GM21447 (cell line): Measurements from ENCODE around the gene ADIPOR2.
"Not testable (repeated sequence)": the region's sequence is repeated elsewhere in the genome, so short reads cannot be mapped to it uniquely, and the experiment has no call there.

Source experiments
- ATAC-seq: cut with Tn5 transposase; IDR thresholded peaks from one replicate; pipeline ENCODE4 v1.9.1; 2021; ENCODE audit not compliant: unreplicated experiment

ADIPOR2 gene

GRCh38 chr12:1810201-1810930 lies 119.5 kb downstream of the ADIPOR2 start:
- ATAC-seq = no peak

DNA sequence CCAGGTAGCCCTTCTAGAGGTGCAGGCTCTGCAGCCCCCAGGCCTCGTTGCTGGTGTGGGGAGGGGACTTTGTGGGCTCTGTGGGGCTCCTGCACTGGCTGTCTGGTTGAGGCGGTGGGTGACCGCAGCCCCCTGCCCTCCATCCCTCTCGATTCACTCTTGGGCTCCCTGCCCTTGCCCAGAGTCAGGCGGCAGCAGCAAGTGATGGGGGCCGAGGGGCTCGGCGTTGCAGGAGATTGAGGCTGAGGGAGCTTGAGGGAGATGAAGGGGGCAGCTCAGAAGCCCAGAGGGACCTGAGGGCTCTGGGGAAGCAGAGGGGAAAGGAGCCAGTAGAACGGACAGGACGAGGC lies 120.0 kb downstream of the ADIPOR2 start:
- no peak for ATAC-seq

DNA sequence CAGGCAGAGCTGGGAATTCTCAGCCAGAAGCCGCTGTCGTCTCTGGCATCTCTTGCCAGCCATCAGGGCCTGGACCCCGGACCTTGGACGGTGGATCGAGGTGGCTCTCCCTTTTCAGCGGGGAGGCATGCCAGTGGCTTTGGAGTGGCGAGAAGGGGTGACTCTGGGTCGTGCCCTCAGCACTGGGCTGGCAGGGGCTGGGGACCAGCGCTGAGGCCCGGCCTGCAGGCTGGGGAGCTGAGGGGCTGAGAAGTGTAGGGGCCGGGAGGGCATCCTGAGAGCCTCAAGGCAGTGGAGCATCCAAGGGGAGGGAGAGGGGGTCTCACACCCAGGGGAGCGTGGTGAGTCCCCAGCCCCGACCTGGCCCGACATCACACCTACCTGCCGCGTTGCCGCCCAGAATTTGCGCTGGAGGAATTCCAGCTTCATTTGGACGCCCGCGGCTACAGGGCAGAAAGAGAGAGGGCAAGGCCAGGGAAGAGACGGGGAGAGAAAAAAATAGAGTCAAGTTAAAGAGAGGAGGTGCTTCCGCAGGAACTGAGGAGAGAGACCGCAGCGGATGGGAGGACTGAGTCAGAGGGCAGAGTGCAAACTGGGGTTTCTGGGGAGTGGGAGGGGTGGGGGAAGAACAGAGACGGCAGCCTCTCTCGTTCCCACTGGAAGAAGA lies 120.5 kb downstream of the ADIPOR2 start:
- ATAC-seq = no peak

GRCh38 chr12:1811948-1812291 lies 121.0 kb downstream of the ADIPOR2 start:
- ATAC-seq = no peak

- ATAC-seq = peak; percentile 50
These were observed 121.9 kb downstream of the ADIPOR2 start for GRCh38 chr12:1812650-1813302.

- no peak for ATAC-seq
These were observed 123.4 kb downstream of the ADIPOR2 start for GRCh38 chr12:1814266-1814665.

GRCh38 chr12:1815108-1815507 lies 124.2 kb downstream of the ADIPOR2 start:
- ATAC-seq = no peak

- no peak for ATAC-seq
These were observed 125.2 kb downstream of the ADIPOR2 start for GRCh38 chr12:1815814-1816729.

DNA sequence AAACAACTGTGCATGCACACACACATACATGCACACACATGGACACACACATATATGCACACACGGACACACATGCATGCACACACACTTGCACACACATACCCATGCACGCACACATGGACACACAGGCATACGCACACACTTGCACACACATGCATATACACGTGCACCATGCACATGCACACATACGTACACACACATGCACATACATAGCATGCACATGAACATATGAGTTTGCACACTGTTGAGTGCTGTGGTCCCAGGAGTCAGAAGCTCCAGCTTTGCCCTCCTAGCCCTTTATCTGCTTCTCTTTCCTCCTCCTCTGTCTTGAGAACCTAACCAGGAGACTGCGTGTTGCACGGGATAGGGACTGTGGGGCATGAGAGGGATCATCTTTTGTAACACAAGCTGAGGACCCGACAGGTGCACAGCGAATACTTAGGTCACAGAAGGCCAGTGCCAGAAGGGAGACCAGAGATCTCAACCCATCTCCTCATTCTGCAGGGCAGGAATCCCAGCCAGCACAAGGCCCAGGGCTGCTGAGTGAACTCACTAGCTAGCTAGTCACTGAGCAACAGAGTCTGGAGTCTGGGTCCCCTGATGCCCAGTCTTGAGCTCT lies 126.0 kb downstream of the ADIPOR2 start:
- no peak for ATAC-seq

GRCh38 chr12:1817928-1818327 lies 127.1 kb downstream of the ADIPOR2 start:
- ATAC-seq = not testable (repeated sequence)

- no peak for ATAC-seq
These were observed 128.2 kb downstream of the ADIPOR2 start for GRCh38 chr12:1819050-1819449.

DNA sequence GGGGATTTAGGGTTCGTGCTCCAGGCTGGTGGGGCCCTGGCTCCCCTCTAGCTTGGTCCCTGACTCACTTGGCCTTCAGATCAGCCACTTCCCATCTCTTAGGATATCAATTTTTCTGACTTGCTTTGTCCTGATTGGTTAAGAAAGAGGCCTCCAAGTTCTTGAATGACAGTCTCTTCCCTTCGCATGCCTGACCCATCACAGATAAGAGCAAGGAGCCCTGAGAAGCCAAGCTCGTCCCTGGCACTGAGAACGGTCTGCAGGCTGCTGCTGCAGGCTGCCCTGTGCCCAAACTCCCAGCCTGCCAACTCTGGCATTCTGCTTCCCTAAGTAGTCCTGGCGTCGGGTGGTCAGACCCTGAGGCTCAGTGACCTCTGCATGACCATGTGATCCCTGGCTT lies 128.7 kb downstream of the ADIPOR2 start:
- no peak for ATAC-seq

GRCh38 chr12:1820191-1820895 lies 129.5 kb downstream of the ADIPOR2 start, which contains the start of gene LRTM2:
Gene LRTM2, plus strand, starts transcription at chr12:1820565. Its CDS starts 7,584 bp downstream, at chr12:1828149.
- no peak for ATAC-seq

DNA sequence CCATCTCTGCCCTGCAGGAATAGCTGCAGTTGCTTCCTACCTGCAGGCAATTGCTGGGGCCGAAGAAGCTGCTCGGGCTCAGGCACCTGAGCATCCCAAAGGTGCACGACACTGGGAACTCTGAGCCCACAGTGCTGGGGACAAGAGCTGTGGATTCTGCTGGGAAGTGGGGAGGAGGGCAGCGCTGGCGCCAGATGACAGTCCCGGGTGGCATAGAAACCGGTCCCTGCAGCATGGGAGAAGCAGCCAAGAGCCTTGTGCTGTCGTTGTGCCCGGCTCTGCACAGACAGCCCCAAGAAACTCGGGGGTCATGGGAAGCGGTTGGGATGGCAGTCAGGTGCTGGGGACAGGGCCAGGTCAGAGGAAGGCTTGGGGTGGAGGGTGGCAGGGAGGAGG lies 130.0 kb downstream of the ADIPOR2 start:
- ATAC-seq = no peak

GRCh38 chr12:1821805-1822204 lies 130.9 kb downstream of the ADIPOR2 start:
- ATAC-seq = no peak

- ATAC-seq = no peak
These were observed 131.8 kb downstream of the ADIPOR2 start for GRCh38 chr12:1822699-1823098.

DNA sequence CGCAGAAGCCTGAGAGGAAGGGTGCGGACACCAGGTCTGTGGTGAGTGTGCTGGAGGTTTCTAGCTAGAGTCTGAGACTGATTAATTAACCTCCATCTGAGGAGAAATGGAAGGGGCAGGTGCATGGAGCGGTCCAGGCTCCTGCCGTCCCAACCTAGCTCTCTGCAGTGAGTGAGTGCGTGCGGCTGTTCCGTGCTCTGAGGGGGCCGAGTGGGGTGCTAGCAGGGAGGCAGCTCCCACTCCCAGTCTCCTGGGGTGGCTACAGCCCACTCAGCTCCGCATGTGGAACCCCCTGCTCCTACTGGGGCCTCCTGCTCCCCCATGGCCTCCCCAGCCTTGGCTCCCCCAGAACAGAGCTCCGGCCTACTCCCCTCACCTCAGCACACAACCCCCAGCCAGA lies 132.4 kb downstream of the ADIPOR2 start:
- ATAC-seq = no peak

DNA sequence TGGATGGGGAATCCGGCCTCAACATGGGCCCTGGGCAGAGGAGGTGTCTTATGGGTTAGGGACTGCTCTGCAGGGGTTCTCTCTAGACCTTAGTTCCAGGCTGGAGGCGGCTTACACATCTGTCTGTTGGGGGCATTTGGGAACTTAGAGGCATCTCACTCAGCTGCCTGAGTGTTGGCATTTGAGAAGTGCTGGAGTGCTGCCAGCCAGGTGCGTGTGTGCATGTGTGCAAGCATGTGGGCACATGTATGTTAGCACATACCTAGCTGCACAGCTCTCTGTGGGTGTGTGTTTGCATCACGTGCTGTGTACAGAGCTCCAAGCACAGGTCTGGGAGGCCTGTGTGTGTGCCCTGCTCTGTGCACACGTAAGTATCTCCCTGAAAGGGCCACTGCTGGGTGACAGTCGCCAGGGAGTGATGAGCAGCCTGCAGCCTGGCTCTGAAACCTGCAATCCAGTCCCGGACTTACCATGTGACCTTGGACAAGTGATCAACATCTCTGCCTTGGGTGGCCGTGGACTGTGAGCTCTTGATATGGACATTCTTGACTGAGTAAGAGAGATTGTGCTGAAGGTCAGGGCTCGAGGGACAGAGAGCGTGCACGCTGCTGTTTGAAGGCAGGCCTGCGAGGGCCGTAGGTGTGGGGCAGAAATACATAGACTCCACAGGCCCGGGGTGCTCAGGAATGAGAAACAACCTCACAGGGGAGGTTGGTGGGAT lies 134.7 kb downstream of the ADIPOR2 start:
- ATAC-seq = no peak

GRCh38 chr12:1826401-1826800 lies 135.5 kb downstream of the ADIPOR2 start:
- no peak for ATAC-seq
